Activated CD4-positive, CD25-positive, alpha-beta regulatory T cell treated with anti-CD3 and anti-CD28 coated beads, Interleukin-2, amount 50 U/mL, for 16 hours (primary cell): ENCODE measurements around the gene TCF7L1.

ENCODE experiments used
- DNase-seq: peaks from one replicate; pipeline ENCODE4 v3.0.0-alpha.2; 2020; ENCODE audit warnings: low read depth, low spot score

Gene TCF7L1

GRCh38 chr2:85163675-85164074, 30.5 kb downstream of the TCF7L1 start:
- no peak for DNase-seq

DNA sequence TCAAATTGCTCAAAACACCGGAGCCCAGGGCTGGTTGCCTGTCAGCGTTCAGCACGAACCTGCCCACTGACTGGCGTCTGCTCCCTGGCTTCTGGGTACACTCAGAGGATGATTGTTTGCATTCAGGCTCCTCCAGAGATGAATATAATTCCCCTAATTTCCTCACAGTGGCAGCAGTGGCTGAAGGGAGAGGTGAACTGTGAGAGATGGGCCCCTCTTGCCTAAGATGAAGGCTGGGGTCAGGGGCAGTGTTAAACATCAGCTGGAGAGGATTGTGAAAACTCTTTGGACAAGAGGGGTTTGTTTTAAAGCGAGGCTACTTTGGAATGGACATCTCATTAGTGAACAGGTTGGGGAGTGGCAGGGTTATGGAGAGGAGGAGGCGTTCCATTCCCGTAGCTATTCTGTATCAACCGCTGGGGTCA, 31.0 kb downstream of the TCF7L1 start:
- no peak for DNase-seq

DNA sequence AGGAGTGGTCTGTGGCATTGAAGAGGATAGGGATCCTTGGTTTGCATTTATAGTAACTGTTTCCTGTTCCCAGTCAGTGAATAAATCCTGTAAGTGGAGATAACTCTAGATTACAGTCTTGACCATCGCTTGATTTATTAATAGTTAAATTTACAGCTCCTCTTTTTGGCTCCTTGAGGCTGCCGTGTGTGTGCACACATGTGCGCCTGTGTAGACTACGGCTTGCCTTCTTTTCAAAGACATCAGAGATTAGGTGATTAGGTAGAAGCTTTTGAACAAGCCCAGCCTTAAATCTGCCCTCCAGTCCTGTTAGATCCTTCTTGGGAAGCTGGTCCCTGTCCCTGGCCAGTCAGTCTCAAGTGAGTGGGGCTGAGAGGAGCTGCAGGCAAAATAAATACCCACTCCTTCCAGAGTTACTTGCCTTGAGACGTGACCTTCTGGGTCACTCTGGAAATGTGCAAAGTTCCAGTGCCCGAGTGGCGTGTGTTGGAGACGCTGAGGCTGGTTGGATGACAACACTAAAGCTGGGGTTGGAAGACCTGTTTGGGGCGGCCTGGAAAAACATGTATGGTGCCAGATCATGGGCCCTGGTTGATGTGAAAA, 32.0 kb downstream of the TCF7L1 start:
- DNase-seq: no peak

GRCh38 chr2:85166021-85166420, 32.8 kb downstream of the TCF7L1 start:
- no peak for DNase-seq

DNA sequence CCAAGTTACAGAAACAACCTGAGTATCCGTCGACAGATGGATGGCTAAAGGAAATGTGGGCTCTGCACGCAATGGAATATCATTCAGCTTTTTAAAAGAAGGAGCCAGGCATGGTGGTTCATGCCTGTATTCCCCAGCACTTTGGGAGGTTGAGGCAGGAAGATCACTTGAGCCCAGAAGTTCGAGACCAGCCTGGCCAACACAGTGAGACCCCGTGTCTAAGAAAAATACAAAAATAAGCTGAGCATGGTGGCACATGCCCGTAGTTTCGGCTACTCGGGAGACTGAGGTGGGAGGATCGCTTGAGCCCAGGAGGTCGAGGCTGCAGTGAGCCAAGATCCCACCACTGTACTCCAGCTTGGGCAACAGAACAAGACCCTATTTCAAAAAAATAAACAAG, 34.3 kb downstream of the TCF7L1 start:
- DNase-seq: no peak

DNA sequence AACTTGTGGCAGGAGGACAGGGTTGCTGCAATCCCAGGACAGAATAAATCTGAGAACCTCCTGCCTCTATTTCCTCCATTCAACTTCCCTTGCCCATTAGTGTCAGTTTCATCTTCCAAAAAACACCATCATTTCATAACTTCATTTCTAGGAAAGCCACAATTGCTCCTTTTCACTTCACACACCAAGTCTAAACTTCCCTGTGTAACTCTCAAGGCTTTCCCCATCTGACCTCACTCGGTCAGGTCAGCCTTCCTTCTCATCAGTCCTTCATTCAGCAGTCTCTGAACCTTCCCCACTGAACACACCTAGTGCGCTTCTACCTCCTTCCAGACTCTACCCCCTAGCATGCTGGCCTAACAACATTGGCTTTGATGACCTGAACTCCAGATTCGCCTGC, 35.8 kb downstream of the TCF7L1 start:
- no peak for DNase-seq

- DNase-seq: no peak
Measured at GRCh38 chr2:85169581-85169980, 36.4 kb downstream of the TCF7L1 start.

- DNase-seq: no peak
Measured at GRCh38 chr2:85170938-85171475, 37.8 kb downstream of the TCF7L1 start.

GRCh38 chr2:85171916-85172315, 38.7 kb downstream of the TCF7L1 start:
- DNase-seq: no peak

- DNase-seq: no peak
Measured at GRCh38 chr2:85173909-85174308, 40.7 kb downstream of the TCF7L1 start.

DNA sequence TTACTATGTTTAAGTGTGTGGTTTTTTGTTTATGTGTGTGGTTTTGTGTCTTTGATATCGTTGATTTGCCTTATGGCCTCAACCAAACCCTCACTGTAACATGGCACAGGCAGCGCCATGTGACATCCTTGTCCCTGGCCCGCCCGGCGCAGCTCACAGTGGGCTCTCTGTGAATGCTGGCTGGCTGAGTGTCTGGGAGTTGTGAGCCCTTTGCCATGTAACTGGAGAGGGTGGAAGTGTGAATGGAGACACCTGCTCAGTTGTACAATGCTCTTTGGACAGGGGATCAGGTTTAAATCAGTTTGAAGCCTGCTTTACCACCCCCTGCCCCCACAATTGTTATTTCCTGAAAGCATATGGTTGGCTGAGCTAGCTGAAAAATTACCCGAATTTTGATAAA, 41.8 kb downstream of the TCF7L1 start:
- DNase-seq: no peak

DNA sequence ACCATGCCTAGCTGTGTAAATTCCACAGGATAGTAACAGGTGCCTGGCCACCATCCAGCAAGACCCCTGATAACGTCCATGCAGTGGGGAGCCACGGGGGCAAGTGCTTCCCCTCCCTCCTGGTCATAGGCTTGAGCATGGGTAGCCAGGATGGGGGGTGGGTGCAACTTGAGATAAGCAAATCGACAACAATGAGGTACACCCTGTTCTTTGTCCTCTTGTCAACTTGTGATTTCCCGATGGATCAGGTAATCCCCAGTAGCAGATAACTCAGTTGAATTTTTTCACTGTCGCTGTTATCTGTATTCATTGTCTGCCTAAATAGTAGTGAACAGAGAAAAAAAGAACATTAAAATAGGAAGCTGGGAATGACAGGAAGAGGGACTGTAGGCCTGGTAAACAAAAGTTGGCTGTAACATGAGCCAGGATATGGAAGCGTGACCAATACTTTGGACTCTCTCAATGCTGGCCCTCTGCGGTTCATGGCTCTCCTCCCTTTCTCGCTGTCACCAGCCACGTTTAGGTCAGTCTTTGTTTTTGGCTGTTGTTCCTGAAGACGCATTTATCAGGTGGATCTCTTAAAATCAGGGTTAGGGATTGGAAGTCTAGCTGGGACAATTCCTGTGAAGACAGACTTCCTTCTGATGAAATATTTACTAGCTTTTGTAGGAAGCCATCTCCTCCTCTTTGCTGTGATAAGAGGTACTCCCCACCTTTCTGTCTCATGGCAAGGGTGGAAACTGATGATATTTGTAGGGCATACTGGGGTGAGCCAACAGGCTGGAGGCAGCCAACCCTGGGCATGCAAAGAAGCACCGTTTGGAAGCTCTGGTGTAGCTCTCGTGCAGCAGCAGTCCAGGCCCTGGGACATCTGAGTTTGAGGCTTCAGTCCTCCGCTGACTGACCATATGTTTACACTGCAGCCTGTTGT, 42.4 kb downstream of the TCF7L1 start:
- DNase-seq: no peak

DNA sequence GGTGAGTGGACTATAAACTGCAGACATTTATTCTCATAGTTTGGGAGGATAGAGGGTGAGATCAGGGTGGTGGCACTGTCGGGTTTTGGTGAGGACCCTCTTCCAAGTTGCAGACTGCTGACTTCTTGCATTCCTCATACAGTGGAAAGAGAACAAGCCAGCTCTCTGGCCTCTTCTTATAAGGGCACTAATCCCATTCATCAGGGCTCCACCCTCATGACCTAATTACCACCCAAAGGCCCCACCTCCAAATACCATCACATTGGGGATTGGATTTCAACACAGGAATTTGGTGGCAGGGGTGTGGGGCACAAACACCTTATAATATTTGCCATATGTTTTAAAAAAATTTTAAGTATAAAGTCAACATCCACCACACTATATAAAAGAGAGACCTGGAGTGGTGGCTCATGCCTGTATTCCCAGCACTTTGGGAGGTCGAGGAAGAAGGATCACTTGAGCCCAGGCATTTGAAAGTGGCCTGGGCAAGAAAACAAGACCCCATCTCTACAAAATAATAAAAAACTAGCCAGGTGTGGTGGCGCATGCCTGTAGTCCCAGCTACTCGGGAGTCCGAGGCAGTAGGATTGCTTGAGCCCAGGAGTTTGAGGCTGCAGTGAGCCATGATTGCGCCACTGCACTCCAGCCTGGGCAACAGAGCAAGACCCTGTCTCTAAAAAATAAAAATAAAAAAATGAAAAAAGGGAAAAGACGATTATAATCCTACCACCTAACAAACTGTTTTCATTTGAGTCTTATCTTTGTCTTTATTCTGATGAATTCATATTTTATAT, 44.0 kb downstream of the TCF7L1 start:
- DNase-seq: no peak

- no peak for DNase-seq
Measured at GRCh38 chr2:85178154-85178553, 45.0 kb downstream of the TCF7L1 start.

- no peak for DNase-seq
Measured at GRCh38 chr2:85178980-85179411, 45.8 kb downstream of the TCF7L1 start.

- DNase-seq: no peak
Measured at GRCh38 chr2:85179541-85179940, 46.3 kb downstream of the TCF7L1 start.

DNA sequence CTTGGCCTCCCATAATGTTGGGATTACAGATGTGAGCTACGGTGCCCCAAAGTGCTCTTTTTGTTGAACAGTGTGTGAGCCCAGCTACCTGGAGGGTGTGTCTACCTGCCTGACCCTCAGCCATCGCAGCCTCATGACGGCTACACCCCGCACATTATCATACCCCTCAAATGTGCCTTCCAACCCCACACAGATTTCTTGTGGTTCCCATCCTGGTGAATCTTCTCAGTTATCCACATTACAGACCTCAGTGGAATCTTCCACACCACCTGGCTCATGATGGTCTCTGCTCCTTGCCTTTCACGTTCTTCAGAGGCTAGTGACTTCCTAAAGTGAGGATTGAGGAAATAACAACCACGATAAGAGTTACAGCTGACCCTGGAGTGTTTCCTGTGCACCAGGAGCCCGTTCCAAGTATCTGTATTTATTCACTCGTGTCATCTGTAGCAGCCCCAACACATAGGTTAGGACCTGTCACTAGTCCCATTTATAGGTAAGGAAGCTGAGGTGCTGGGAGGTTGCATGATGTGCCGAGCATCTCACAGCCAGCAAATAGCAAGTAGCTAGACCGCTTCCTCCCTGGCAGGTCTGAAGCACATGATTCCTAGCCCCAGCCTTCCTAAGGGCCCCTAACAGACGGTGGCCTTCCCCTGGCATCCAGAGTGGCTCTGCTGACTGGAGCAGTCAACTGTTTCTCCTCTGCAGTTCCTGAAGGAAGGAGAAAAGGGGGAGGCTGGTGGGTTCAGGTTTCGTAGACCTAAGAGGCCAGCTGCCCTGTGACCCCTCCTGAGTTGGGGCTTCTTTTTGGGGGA, 47.3 kb downstream of the TCF7L1 start:
- no peak for DNase-seq

DNA sequence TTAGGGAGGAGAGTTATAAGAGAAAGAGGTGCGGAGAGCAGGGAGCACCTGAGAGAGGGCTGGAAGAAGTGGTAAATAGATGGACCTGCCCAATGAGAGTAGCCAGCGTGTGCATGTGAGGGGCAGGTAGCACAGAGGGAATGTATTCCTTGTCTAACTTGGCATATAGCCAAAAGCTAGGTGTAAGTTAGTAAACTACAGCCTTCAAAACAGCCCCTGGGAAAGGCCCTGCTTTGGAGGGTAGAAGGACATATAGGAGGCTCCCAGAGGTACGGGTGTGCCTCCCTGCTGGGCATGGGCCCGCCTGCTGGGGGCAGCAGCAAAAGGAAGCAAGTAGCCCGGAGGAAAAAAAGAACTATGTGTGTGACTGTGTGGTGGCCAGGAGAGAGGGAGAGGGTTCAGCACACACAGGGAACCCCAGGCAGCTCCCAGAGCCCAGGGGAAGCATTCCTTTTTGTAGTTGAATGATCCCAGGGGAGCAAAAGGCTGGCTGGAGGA, 48.0 kb downstream of the TCF7L1 start:
- no peak for DNase-seq

DNA sequence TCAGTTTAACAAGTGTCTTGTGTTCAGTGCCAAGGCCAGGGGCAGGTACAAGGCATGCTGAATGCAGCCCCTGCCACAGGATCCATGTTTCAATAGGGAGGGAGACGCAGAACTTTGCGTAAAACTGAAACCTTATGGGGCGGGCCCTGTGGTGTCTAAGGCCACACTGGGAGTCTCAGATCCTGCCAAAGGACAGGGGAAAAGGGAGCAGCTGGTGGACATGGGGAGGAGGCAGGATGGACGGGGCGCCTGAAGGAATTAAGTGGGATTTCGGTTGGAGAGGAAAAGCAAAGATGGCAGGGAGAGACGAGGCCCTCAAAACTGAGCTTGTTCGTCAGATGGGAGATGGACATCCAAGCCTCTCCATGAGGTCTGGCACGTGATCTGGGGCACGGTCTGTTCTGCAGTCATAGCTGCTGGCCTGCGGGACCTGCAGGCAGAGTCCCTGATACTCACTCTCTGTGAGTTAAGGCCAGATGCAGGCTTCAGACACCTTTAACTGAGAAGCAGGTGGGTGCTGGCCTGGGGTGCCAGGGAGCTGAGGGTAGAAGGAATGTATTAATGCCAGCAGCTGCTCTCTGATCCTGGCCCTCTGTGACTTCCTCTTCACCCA, 48.8 kb downstream of the TCF7L1 start:
- DNase-seq: no peak

DNA sequence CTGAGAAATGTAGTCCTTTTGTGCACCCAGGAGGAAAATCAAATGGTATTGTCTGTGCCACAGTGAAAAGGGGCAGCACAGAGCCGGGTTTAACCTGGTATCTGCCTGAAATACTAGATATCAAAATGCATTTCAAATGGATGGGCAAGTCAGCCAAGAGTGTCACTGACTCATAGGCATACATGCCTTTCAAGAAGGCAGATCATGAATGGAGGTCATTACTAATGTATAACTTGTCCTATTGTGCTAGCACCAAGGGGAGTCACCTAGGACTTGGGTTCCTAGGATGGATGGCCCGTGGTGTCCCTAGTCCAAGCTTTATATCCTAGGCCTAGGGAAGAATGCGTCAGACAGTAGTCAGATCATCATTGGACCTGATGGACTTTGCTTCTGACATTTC, 49.9 kb downstream of the TCF7L1 start:
- DNase-seq: no peak

GRCh38 chr2:85183479-85183878, 50.3 kb downstream of the TCF7L1 start:
- no peak for DNase-seq
